Gastrocnemius medialis (tissue), 4 donors: ENCODE measurements around the gene MAP3K10. TPM values are rescaled to one million over a fixed set of nuclear protein-coding genes. Genes with fewer than 3 reads are reported as not detected.
"Not testable (repeated sequence)": the region's sequence is repeated elsewhere in the genome, so short reads cannot be mapped to it uniquely, and the experiment has no call there.

Source experiments
- ATAC-seq, 2 donors: fragments of 150-250 bp; one replicate each; pipeline ENCODE4 v1.9.1; 2016
- DNase-seq, 2 donors: peaks; one replicate each; pipeline ENCODE4 v3.0.0-alpha.2; 2019
- H3K27ac ChIP-seq, 4 donors: fragments of 200-600 bp; sonication (generic); 1 replicate in 1 of 4; 2 replicates in 3 of 4; pipeline ENCODE4 v1.5.1; 2016 to 2018; ENCODE audit warnings: mild to moderate bottlenecking in 2 of 4, moderate library complexity in 1 of 4
- H3K27me3 ChIP-seq, 3 donors: fragments of 200-600 bp; sonication (generic) in 2 of 3; 1 replicate in 1 of 3; 2 replicates in 2 of 3; pipeline versions ENCODE4 v1.5.1 to v1.6.0; 2016 to 2019; ENCODE audit warnings: mild to moderate bottlenecking in 1 of 3, moderate library complexity in 1 of 3
- H3K36me3 ChIP-seq, 2 donors: fragments of 200-600 bp; sonication (generic) in 1 of 2; one replicate each; pipeline ENCODE4 v1.5.1; 2017 to 2018
- H3K4me1 ChIP-seq, 2 donors: fragments of 200-600 bp; sonication (generic) in 1 of 2; one replicate each; pipeline ENCODE4 v1.5.1; 2016 to 2017; ENCODE audit warnings: mild to moderate bottlenecking in 2 of 2
- H3K4me3 ChIP-seq, 4 donors: fragments of 200-600 bp; sonication (generic) in 3 of 4; 1 replicate in 1 of 4; 2 replicates in 3 of 4; pipeline ENCODE4 v1.5.1; 2016 to 2019; ENCODE audit warnings: mild to moderate bottlenecking in 2 of 4
- H3K9me3 ChIP-seq, 3 donors: fragments of 200-600 bp; sonication (generic) in 2 of 3; 1 replicate in 1 of 3; 2 replicates in 2 of 3; pipeline ENCODE4 v1.5.1; 2016 to 2019
- POLR2A ChIP-seq, 2 donors: fragments of 450-650 bp; IDR thresholded peaks; one replicate each; pipeline ENCODE4 v1.6.1; 2017; ENCODE audit warnings: antibody characterized with exemption in 2 of 2, mild to moderate bottlenecking in 2 of 2, moderate library complexity in 2 of 2
- in situ Hi-C, 4 donors: fragments of 200-750 bp; cut with MboI; loops; one replicate each; pipeline versions ENCODE4 v1.15.0 to v1.8.0; 2017; ENCODE audit warnings: low sequenced_read_pairs in 4 of 4
- intact Hi-C: fragments of 100-400 bp; cut with DNase I; formaldehyde crosslinking; loops from one replicate; pipeline ENCODE4 v1.15.1; 2023; ENCODE audit warnings: low total_unique reads
- total RNA-seq, 4 donors: library from RNA; depleted of rRNA; stranded (reverse); fragments of >200 nt; gene quantifications; one replicate each; pipeline versions ENCODE4 v1.1.0 to v1.2.3, GENCODE V29; 2016
- TF ChIP-seq, protein P1 (sequence below), 5 experiments: fragments of 450-650 bp in 3 of 5; fragments of 200-600 bp in 2 of 5; sonication (generic) in 2 of 5; IDR thresholded peaks in 4 of 5; conservative IDR thresholded peaks in 1 of 5; 1 replicate in 4 of 5; 2 replicates in 1 of 5; pipeline ENCODE4 v1.5.1; 2016 to 2019; ENCODE audit warnings: antibody characterized with exemption in 5 of 5, mild to moderate bottlenecking in 3 of 5, moderate library complexity in 3 of 5

MAP3K10 gene
- total RNA-seq, 4 donors from 2014 or later: 16.4 to 25.8 (median 21.6) TPM

DNA sequence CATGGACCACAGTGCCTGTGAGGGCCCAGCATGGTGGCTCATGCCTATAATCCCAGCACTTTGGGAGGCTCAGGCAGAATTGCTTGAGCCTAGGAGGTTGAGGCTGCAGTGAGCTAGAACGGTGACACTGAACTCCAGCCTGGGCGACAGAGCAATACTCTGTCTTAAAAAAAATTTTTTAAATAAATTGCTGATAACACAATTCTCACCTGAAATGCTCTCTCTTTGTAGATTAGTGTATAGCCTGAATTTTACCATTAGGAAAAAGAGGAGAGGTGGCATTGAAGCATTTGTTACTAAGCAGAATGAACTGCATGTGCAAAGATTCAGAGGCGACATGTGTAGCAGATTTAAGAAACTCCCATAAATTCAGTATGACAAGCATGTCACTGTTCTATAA lies 29.1 kb upstream of the MAP3K10 start:
- in situ Hi-C loops (no loop called here), intact Hi-C loops (no loop called here)
- no peak for TF ChIP-seq POLR2A (IDR thresholded peaks at IDR 0.05)
- TF ChIP-seq, protein P1, sequence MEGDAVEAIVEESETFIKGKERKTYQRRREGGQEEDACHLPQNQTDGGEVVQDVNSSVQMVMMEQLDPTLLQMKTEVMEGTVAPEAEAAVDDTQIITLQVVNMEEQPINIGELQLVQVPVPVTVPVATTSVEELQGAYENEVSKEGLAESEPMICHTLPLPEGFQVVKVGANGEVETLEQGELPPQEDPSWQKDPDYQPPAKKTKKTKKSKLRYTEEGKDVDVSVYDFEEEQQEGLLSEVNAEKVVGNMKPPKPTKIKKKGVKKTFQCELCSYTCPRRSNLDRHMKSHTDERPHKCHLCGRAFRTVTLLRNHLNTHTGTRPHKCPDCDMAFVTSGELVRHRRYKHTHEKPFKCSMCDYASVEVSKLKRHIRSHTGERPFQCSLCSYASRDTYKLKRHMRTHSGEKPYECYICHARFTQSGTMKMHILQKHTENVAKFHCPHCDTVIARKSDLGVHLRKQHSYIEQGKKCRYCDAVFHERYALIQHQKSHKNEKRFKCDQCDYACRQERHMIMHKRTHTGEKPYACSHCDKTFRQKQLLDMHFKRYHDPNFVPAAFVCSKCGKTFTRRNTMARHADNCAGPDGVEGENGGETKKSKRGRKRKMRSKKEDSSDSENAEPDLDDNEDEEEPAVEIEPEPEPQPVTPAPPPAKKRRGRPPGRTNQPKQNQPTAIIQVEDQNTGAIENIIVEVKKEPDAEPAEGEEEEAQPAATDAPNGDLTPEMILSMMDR (IDR thresholded peaks at IDR 0.05 in 4 of 5, conservative IDR thresholded peaks at IDR 0.05 in 1 of 5): no peak
- Histone ChIP-seq H3K27me3 (peaks cover 0 to 4% (median under 1%) of the 10 kb centered on the region in 3 donors), H3K4me1 (no peaks in the 10 kb centered on the region), H3K4me3 (no peak overlapping the region), H3K27ac (no peak overlapping the region), H3K36me3 (no peaks in the 10 kb centered on the region), H3K9me3 (no peaks in the 10 kb centered on the region)
- no peak for DNase-seq
- no peak for ATAC-seq

DNA sequence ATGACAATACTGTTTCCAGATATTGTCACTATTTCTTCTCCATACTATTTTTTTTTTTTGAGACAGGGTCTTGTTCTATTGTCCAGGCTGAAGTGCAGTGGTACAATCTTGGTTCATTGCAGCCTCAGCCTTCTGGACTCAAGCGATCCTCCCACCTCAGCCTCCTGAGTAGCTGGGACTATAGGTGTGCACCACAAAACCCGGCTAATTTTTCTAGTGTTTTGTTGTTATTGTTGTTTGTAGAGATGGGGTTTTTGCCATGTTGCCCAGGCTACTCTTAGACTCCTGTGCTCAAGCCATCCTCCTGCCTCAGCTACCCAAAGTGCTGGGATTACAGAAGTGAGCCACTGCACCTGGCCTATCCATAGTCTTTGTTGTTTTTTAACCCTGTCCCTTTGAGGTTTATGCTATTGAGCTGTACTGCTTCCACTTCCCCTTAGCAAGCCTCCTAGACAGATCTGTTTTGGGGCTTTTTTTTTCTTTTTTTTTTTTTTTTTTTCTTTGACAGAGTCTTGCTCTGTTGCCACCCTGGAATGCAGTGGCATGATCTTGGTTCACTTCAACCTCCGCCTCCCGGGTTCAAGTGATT lies 27.6 kb upstream of the MAP3K10 start:
- ATAC-seq: no peak
- peaks cover 0 to 8% (median 4%) of the 10 kb centered on the region in 3 donors for H3K27me3 ChIP-seq
- H3K27ac ChIP-seq: no peak overlapping the region
- no peak for DNase-seq
- intact Hi-C loops: no loop called here
- no peak overlapping the region for H3K4me3 ChIP-seq
- in situ Hi-C loops: no loop called here
- no peaks in the 10 kb centered on the region for H3K9me3 ChIP-seq
- TF ChIP-seq POLR2A (IDR thresholded peaks at IDR 0.05): no peak
- TF ChIP-seq, protein P1 (IDR thresholded peaks at IDR 0.05 in 4 of 5, conservative IDR thresholded peaks at IDR 0.05 in 1 of 5): no peak
- H3K36me3 ChIP-seq: no peaks in the 10 kb centered on the region
- no peaks in the 10 kb centered on the region for H3K4me1 ChIP-seq

- no peak for ATAC-seq
- Histone ChIP-seq H3K4me3 (no peak overlapping the region), H3K9me3 (no peaks in the 10 kb centered on the region), H3K4me1 (no peaks in the 10 kb centered on the region), H3K27ac (no peak overlapping the region), H3K36me3 (no peaks in the 10 kb centered on the region), H3K27me3 (peaks cover 0 to 8% (median 4%) of the 10 kb centered on the region in 3 donors)
- intact Hi-C loops (no loop called here), in situ Hi-C loops (no loop called here)
- TF ChIP-seq, protein P1 (IDR thresholded peaks at IDR 0.05 in 4 of 5, conservative IDR thresholded peaks at IDR 0.05 in 1 of 5): peak in 3 of 5 experiments; percentile 25 to 41 (median 29)
- TF ChIP-seq POLR2A (IDR thresholded peaks at IDR 0.05): no peak
- DNase-seq: peak; percentile 4 to 13
Observed at GRCh38 chr19:40165362-40165937, 25.8 kb upstream of the MAP3K10 start.

- H3K36me3 ChIP-seq, ATAC-seq, H3K27me3 ChIP-seq, H3K27ac ChIP-seq, DNase-seq, H3K4me1 ChIP-seq, intact Hi-C loops, in situ Hi-C loops, H3K9me3 ChIP-seq, H3K4me3 ChIP-seq: not testable (repeated sequence)
Observed at GRCh38 chr19:40169482-40170302, 21.5 kb upstream of the MAP3K10 start.

DNA sequence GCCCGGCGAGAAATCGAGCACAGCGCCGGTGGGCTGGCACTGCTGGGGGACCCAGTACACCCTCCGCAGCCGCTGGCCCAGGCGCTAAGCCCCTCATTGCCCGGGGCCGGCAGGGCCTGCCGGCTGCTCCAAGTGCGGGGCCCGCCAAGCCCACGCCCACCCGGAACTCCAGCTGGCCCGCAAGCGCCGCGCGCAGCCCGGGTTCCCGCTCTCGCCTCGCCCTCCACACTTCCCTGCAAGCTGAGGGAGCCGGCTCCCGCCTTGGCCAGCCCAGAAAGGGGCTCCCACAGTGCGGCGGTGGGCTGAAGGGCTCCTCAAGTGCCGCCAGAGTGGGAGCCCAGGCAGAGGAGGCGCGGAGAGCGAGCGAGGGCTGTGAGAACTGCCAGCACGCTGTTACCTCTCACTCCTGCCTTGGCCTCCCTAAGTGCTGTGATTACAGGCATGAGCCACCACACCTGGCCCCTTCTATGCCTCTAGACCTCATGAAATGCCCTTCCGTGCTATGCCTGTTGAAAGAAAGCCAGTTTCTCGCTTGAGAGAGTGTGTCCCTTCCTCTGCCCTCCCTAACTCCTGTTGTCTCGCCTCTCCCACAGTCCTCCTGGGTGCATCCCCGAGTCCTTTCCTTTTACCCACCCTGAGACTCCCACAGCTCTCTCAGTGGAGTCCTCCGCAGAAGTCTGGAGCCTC lies 20.8 kb upstream of the MAP3K10 start:
- intact Hi-C loops, H3K36me3 ChIP-seq, DNase-seq, H3K27ac ChIP-seq, H3K9me3 ChIP-seq, H3K27me3 ChIP-seq, in situ Hi-C loops, ATAC-seq, H3K4me3 ChIP-seq, H3K4me1 ChIP-seq: not testable (repeated sequence)

- H3K27me3 ChIP-seq, DNase-seq, H3K4me3 ChIP-seq, H3K9me3 ChIP-seq, ATAC-seq, H3K36me3 ChIP-seq, intact Hi-C loops, H3K27ac ChIP-seq, H3K4me1 ChIP-seq, in situ Hi-C loops: not testable (repeated sequence)
Observed at GRCh38 chr19:40171293-40171692, 19.9 kb upstream of the MAP3K10 start.
